ENCODE results near the gene SORBS2.

The SORBS2 gene

DNA sequence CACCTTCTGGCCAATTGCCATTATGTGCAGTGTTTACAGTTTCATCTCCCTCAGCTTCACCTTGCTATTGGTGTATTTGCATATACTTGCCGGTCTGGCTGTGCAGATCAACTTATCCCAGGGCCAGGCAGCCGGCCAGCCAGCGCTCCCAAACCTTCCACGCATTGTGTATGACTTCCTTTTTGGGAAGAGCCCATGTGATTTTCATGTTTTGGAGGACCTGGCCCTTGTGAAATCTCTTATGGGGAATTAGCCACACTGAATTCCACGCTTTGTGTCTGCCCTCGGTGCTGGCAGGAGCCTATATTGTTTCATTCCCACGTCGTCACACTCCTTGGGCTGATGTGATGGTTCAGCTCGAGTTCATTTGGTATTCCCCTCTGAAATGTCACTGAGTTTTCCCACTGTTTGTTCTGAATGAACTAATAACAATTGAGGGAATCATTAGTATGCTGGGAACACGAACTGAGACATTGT is 270.7 kb downstream of the SORBS2 start:
- in situ Hi-C loops (cut with HindIII; ENCODE audit: low sequenced_read_pairs): no loop called here

DNA sequence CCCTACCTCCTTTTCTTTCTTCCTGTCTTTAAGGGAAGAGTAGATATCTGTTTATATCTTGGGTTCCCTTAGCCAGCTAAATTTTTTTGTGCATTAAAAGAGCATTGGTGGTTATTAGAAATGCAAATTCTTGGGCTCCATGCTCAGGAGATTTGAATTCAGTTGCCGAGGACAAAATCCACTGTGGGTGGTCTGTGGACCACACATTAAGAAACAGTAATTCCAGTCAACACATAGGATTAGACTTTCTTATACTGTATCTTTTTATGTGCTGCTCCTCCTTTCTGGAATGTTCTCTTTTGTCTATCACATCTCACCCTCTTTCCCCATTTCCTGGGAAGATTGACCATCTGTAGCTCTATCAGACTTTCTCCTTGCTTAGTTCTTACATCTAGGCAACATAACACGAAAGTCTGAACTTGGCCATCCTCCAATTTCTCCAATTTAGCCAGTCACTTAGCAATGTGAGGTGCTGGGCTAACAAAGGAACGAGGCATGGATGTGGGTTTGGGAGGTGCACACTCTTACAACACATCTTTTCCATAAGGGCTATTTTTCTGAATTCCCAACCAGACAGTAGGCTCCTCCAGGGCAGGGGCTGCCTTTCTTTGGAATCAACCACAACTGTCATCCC is 271.4 kb downstream of the SORBS2 start:
- TF ChIP-seq, protein P1, sequence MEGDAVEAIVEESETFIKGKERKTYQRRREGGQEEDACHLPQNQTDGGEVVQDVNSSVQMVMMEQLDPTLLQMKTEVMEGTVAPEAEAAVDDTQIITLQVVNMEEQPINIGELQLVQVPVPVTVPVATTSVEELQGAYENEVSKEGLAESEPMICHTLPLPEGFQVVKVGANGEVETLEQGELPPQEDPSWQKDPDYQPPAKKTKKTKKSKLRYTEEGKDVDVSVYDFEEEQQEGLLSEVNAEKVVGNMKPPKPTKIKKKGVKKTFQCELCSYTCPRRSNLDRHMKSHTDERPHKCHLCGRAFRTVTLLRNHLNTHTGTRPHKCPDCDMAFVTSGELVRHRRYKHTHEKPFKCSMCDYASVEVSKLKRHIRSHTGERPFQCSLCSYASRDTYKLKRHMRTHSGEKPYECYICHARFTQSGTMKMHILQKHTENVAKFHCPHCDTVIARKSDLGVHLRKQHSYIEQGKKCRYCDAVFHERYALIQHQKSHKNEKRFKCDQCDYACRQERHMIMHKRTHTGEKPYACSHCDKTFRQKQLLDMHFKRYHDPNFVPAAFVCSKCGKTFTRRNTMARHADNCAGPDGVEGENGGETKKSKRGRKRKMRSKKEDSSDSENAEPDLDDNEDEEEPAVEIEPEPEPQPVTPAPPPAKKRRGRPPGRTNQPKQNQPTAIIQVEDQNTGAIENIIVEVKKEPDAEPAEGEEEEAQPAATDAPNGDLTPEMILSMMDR (IDR thresholded peaks at IDR 0.05; ENCODE audit: low read depth, low read length, missing control alignments): no peak
- in situ Hi-C loops (cut with HindIII; ENCODE audit: low sequenced_read_pairs): no loop called here
- no peak for DNase-seq (ENCODE audit: low read depth)
- H3K4me3 ChIP-seq (ENCODE audit: low read depth, low read length): no peak overlapping the region

More for the DNA sequence above, 270.7 kb downstream of the SORBS2 start:
- TF ChIP-seq, protein P1 (IDR thresholded peaks at IDR 0.05; ENCODE audit: low read depth, low read length, missing control alignments): no peak
- peak; percentile 83 for DNase-seq (ENCODE audit: low read depth)
- no peak overlapping the region for H3K4me3 ChIP-seq (ENCODE audit: low read depth, low read length)

GRCh38 chr4:185540040-185540439 is 272.0 kb downstream of the SORBS2 start:
- in situ Hi-C loops (cut with HindIII; ENCODE audit: low sequenced_read_pairs): no loop called here
- TF ChIP-seq, protein P1 (IDR thresholded peaks at IDR 0.05; ENCODE audit: low read depth, low read length, missing control alignments): no peak
- H3K4me3 ChIP-seq (ENCODE audit: low read depth, low read length): no peak overlapping the region
- DNase-seq (ENCODE audit: low read depth): no peak

DNA sequence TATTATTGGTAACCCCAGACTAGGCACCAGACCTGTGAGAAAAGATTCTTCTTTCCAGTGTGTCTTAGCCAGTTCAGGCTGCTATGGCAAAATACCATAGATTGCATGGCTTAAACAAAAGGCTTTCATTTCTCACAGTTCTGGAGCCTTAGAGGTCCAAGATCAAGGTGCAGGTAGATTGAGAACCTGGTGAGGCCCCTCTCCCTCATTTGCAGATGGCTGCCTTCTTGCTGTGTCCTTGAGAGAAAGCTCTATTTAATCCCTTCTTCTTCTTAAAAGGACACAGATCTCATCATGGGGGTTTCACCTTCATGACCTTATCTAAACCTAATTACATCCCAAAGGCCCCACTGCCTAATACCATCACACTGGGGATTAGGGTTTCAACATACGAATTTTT is 273.2 kb downstream of the SORBS2 start:
- no peak overlapping the region for H3K4me3 ChIP-seq (ENCODE audit: low read depth, low read length)
- no peak for DNase-seq (ENCODE audit: low read depth)
- in situ Hi-C loops (cut with HindIII; ENCODE audit: low sequenced_read_pairs): no loop called here
- TF ChIP-seq, protein P1 (IDR thresholded peaks at IDR 0.05; ENCODE audit: low read depth, low read length, missing control alignments): no peak

DNA sequence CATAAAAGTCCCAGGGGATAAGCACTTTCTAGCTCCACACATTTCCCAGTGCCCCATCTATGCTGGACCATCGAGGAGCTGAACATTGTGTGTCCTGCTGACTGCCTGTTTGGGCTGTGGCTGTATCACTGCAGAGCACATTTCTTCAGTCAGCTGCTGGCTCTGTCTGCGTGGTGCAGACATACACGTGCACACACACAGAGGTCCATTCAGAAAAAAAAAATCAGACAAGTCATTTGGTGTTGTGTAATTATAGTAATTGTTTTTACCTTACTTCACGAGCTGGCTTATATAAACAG is 275.6 kb downstream of the SORBS2 start:
- no peak for DNase-seq (ENCODE audit: low read depth)
- in situ Hi-C loops (cut with HindIII; ENCODE audit: low sequenced_read_pairs): no loop called here
- H3K4me3 ChIP-seq (ENCODE audit: low read depth, low read length): no peak overlapping the region
- TF ChIP-seq, protein P1 (IDR thresholded peaks at IDR 0.05; ENCODE audit: low read depth, low read length, missing control alignments): no peak

DNA sequence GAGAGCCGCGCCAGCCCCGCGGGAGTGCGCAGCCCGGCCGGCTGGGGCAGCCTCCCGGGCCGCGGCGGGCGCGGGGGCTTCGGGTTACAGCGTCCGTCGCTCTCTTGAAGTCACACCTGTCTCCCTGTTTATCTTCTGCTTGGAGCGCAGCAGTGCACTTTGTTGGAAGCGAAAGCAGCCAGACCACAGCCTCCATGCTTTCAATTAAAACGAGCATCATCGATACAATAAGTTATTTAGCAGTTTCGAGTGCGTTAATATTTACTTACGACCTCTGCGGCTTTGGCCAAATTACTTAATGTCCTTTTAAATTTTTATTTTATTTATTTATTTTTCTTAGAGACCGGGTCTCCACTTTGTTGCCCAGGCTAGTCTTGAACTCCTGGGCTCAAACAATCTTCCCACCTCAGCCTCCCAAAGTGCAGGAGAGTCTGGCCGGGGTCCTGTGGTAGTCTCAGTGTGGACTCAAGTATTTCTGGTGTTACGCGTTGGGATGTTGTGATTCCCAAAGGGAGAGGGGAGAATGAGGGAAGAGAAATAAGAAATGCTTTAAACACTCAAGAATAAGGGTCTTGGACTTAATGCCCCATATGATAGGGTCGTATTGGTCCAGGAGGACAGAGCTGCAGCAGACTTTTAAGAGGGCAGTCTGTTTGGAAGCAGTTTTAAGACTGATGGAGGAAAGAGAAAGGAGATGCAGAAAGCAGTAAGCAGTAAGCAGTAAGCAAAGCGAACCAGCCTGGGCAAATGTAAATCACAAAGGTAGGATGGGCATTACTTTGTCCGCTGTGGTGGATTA is 276.2 kb downstream of the SORBS2 start:
- peak overlapping the region; percentile 63 for H3K4me3 ChIP-seq (ENCODE audit: low read depth, low read length)
- no peak for DNase-seq (ENCODE audit: low read depth)
- in situ Hi-C loops (cut with HindIII; ENCODE audit: low sequenced_read_pairs): no loop called here
- TF ChIP-seq, protein P1 (IDR thresholded peaks at IDR 0.05; ENCODE audit: low read depth, low read length, missing control alignments): no peak

Data from astrocyte of the cerebellum (primary cell).